Subcutaneous adipose tissue (tissue), 4 donors: Measurements from ENCODE around the gene SSR2. TPM values are rescaled to one million over a fixed set of nuclear protein-coding genes. Genes with fewer than 3 reads are reported as not detected.

Experiments used
- total RNA-seq, 4 donors: library from RNA; depleted of rRNA; stranded (reverse); fragments of >200 nt; gene quantifications; one replicate each; pipeline ENCODE4 v1.1.0, GENCODE V29; 2016
- TF ChIP-seq, protein P1 (sequence below): fragments of 450-650 bp; IDR thresholded peaks from one replicate; pipeline ENCODE4 v1.5.1; 2016; ENCODE audit warnings: low read depth, mild to moderate bottlenecking, control low read depth, antibody characterized with exemption, moderate library complexity

The SSR2 gene
- total RNA-seq, 4 donors from 2014 or later: 117 to 238 (median 185) TPM

DNA sequence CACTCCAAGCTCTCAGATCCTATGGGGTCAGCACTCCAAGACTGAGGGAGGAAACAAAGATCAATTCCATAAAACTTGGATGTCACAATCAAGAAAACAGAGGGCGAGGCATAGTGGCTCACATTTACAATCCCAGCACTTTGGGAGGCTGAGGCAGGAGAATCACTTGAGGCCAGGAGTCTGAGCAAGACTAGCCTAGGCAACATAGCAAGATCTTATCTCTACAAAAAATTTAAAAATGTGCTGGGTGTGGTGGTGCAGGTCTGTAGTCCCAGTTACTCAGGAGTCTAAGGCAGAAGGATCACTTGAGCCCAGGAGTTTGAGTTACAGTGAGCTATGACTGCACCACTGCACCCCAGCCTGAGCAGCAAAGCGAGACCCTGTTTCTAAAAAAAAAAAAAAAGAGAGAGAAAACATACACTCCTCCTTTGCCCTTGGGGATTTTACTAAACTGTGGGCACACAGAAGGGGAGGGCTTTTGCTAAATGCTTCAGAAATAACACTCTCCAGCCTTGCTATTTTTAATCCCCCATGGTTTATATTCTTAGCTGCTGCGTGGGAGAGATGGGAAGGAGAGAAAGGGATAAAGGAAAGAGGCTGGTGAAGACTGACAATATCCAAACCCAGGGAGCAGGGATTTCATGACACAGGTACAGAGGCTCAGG lies 60.5 kb downstream of the SSR2 start:
- TF ChIP-seq, protein P1, sequence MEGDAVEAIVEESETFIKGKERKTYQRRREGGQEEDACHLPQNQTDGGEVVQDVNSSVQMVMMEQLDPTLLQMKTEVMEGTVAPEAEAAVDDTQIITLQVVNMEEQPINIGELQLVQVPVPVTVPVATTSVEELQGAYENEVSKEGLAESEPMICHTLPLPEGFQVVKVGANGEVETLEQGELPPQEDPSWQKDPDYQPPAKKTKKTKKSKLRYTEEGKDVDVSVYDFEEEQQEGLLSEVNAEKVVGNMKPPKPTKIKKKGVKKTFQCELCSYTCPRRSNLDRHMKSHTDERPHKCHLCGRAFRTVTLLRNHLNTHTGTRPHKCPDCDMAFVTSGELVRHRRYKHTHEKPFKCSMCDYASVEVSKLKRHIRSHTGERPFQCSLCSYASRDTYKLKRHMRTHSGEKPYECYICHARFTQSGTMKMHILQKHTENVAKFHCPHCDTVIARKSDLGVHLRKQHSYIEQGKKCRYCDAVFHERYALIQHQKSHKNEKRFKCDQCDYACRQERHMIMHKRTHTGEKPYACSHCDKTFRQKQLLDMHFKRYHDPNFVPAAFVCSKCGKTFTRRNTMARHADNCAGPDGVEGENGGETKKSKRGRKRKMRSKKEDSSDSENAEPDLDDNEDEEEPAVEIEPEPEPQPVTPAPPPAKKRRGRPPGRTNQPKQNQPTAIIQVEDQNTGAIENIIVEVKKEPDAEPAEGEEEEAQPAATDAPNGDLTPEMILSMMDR: no peak

Other genes with a start within 250 kb of the SSR2 start
- 10 to 100 TPM; 30.9 to 42.8 (median 36.3) TPM for gene GON4L, start 163.7 kb downstream of the SSR2 start, total RNA-seq
- 10 to 100 TPM in 1 of 4 donors, 1 to 10 TPM in 3; 4.3 to 13.8 (median 5.2) TPM for gene SYT11, start 161.4 kb downstream of the SSR2 start, total RNA-seq
- gene RIT1, start 109.6 kb downstream of the SSR2 start, total RNA-seq: 10 to 100 TPM; 24.3 to 40.1 (median 28.4) TPM
- 10 to 100 TPM; 30.9 to 62.0 (median 39.5) TPM for gene KHDC4, start 86.5 kb downstream of the SSR2 start, total RNA-seq
- not detected for gene RXFP4, start 79.3 kb downstream of the SSR2 start, total RNA-seq
- 100 to 1,000 TPM in 3 of 4 donors, 10 to 100 TPM in 1; 77.9 to 143 (median 131) TPM for gene ARHGEF2, start 42.4 kb downstream of the SSR2 start, total RNA-seq
- gene UBQLN4, start 32.8 kb upstream of the SSR2 start, total RNA-seq: 10 to 100 TPM; 15.1 to 16.5 (median 16.2) TPM
- gene LAMTOR2, start 33.8 kb upstream of the SSR2 start, total RNA-seq: 10 to 100 TPM; 51.7 to 80.1 (median 66.9) TPM
- not detected for gene RAB25, start 40.2 kb upstream of the SSR2 start, total RNA-seq
- under 1 TPM; 0.17 to 0.57 (median 0.27) TPM for gene MEX3A, start 61.5 kb upstream of the SSR2 start, total RNA-seq
- 100 to 1,000 TPM; 210 to 349 (median 281) TPM for gene LMNA, start 93.8 kb upstream of the SSR2 start, total RNA-seq
- 1 to 10 TPM; 2.6 to 3.4 (median 3.0) TPM for gene SEMA4A, start 132.6 kb upstream of the SSR2 start, total RNA-seq
- gene SLC25A44, start 173.2 kb upstream of the SSR2 start, total RNA-seq: 10 to 100 TPM in 3 of 4 donors, 1 to 10 TPM in 1; 7.9 to 22.3 (median 13.1) TPM
- 10 to 100 TPM; 36.3 to 51.2 (median 41.0) TPM for gene PMF1, start 192.1 kb upstream of the SSR2 start, total RNA-seq
- gene BGLAP, start 221.2 kb upstream of the SSR2 start, total RNA-seq: under 1 TPM in 2 of 4 donors, not detected in 2; 0.68 to 0.94 TPM
- gene PAQR6, start 227.1 kb upstream of the SSR2 start, total RNA-seq: 1 to 10 TPM in 2 of 4 donors, under 1 TPM in 1, not detected in 1; 0.66 to 1.5 (median 1.0) TPM